GM12878 (cell line): ENCODE measurements around the gene NUDT1. TPM values are rescaled to one million over a fixed set of nuclear protein-coding genes. Genes with fewer than 3 reads are reported as not detected.

Experiments
- BMI1 ChIP-seq: fragments of 450-650 bp; IDR thresholded peaks from 2 replicates; pipeline ENCODE4 v1.6.1; 2016; ENCODE audit warnings: mild to moderate bottlenecking, moderate library complexity, borderline replicate concordance
- CHD1 ChIP-seq: IDR thresholded peaks from 2 replicates; pipeline ENCODE4 v1.6.1; 2012; ENCODE audit warnings: low read depth, low read length, improper control_type of control experiment
- CREM ChIP-seq: IDR thresholded peaks from 2 replicates; pipeline ENCODE4 v1.6.1; 2014; ENCODE audit warnings: antibody characterized with exemption, low read depth
- NBN ChIP-seq: fragments of 450-650 bp; IDR thresholded peaks from 2 replicates; pipeline ENCODE4 v1.6.1; 2016
- RAD21 ChIP-seq: IDR thresholded peaks from 2 replicates; pipeline ENCODE4 v1.6.1; 2011; ENCODE audit warnings: mild to moderate bottlenecking, low read depth, low read length, moderate library complexity; ENCODE audit not compliant: insufficient read depth
- RAD51 ChIP-seq: fragments of 450-650 bp; IDR thresholded peaks from 2 replicates; pipeline ENCODE4 v1.6.1; 2016; ENCODE audit warnings: moderate library complexity, mild to moderate bottlenecking, inconsistent platforms
- SMARCA5 ChIP-seq: fragments of 450-650 bp; IDR thresholded peaks from 2 replicates; pipeline ENCODE4 v1.6.1; 2017; ENCODE audit warnings: mild to moderate bottlenecking
- SP1 ChIP-seq: IDR thresholded peaks from one replicate; pipeline ENCODE4 v1.6.1; 2011; ENCODE audit warnings: low read depth, low read length
- TARDBP ChIP-seq: IDR thresholded peaks from 2 replicates; pipeline ENCODE4 v1.6.1; 2016; ENCODE audit warnings: borderline replicate concordance
- ZNF207 ChIP-seq: fragments of 450-650 bp; IDR thresholded peaks from 2 replicates; pipeline ENCODE4 v1.6.1; 2014; ENCODE audit warnings: antibody characterized with exemption, mild to moderate bottlenecking, borderline replicate concordance
- polyA plus RNA-seq, 11 experiments: library from polyadenylated mRNA; depleted of rRNA in 4 of 11; unstranded in 6 of 11; stranded (reverse) in 5 of 11; fragments of >200 nt; fragmentation: Nextera tagmentation in 4 of 11; fragmentation: Illumina TruSeq in 1 of 11; extraction: Ambion mirVana in 4 of 11; extraction: Trizol in 1 of 11; gene quantifications; 1 replicate in 1 of 11; 2 replicates in 10 of 11; pipeline versions ENCODE4 v1.2.1 to v1.2.3, GENCODE V29; 2011 to 2016; ENCODE audit warnings: inconsistent platforms in 2 of 11, missing spikeins in 2 of 11, low read depth in 1 of 11
- total RNA-seq, 4 experiments: library from RNA; depleted of rRNA in 3 of 4; stranded (reverse); fragments of >200 nt in 3 of 4; fragmentation: Illumina TruSeq in 1 of 4; extraction: Trizol in 1 of 4; gene quantifications; 2 replicates each; pipeline versions ENCODE4 v1.2.1 to v1.2.3, GENCODE V29; 2013 to 2021
- TF ChIP-seq, protein P1 (sequence below): IDR thresholded peaks from 2 replicates; pipeline ENCODE4 v1.6.1; 2012; ENCODE audit warnings: improper control_type of control experiment, low read depth, low read length; ENCODE audit not compliant: insufficient replicate concordance
- TF ChIP-seq, protein P2 (sequence below): fragments of 450-650 bp; IDR thresholded peaks from 2 replicates; pipeline ENCODE4 v1.6.1; 2016; ENCODE audit warnings: mild to moderate bottlenecking, moderate library complexity, borderline replicate concordance
- TF ChIP-seq, protein P3 (sequence below): fragments of 150-350 bp; IDR thresholded peaks from 2 replicates; pipeline ENCODE4 v1.6.1; 2016; ENCODE audit warnings: low read depth, low read length
- TF ChIP-seq, protein P4 (sequence below): fragments of 450-650 bp; IDR thresholded peaks from 2 replicates; pipeline ENCODE4 v1.6.1; 2017; ENCODE audit warnings: mild to moderate bottlenecking, low read depth, inconsistent platforms; ENCODE audit not compliant: poor library complexity, severe bottlenecking

NUDT1 gene
- total and polyA plus RNA-seq, 10 of the 15 experiments (the other 5 are each of a cell fraction or from before 2014, with no cell fraction given), result 7.7 to 122 (median 59.2) TPM

DNA sequence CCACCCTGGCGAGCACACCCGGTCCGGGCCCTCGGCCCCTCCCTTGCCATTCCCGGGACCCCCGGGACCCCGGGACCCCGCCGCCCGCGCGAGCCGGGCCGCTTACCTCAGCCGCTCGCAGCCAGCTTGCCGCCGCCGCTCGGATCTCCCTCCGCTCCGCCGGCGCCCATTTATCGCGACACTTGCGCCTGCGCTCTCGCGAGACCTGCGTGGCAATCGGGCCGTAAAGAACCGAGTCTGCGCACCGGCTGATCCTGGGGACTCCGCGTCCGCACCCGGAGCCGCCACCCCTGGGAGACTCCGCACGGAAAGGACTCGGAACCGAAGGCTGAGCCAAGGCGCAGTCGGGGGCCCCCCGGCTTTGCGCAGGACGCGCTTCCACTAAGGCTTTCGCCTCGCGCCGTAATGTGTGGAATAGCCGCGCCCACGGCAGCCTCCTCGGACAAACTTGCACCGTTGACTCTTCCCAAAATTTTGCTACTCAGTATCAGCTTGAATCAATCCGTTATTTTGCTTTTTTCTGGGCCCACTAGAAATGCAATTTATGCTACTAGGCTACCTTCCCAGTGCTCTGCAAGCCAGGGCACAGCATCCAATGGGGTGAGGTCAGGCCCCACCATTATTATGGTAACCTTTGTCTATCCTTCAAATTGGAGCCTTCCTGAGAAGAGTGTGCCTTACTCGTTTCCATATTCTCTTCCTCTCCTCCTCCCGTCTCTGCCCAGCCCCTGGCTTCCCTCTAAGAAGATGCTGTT is 9.1 kb upstream of the NUDT1 start, which contains the start of gene MAD1L1 (continued):
- TF ChIP-seq, protein P1, sequence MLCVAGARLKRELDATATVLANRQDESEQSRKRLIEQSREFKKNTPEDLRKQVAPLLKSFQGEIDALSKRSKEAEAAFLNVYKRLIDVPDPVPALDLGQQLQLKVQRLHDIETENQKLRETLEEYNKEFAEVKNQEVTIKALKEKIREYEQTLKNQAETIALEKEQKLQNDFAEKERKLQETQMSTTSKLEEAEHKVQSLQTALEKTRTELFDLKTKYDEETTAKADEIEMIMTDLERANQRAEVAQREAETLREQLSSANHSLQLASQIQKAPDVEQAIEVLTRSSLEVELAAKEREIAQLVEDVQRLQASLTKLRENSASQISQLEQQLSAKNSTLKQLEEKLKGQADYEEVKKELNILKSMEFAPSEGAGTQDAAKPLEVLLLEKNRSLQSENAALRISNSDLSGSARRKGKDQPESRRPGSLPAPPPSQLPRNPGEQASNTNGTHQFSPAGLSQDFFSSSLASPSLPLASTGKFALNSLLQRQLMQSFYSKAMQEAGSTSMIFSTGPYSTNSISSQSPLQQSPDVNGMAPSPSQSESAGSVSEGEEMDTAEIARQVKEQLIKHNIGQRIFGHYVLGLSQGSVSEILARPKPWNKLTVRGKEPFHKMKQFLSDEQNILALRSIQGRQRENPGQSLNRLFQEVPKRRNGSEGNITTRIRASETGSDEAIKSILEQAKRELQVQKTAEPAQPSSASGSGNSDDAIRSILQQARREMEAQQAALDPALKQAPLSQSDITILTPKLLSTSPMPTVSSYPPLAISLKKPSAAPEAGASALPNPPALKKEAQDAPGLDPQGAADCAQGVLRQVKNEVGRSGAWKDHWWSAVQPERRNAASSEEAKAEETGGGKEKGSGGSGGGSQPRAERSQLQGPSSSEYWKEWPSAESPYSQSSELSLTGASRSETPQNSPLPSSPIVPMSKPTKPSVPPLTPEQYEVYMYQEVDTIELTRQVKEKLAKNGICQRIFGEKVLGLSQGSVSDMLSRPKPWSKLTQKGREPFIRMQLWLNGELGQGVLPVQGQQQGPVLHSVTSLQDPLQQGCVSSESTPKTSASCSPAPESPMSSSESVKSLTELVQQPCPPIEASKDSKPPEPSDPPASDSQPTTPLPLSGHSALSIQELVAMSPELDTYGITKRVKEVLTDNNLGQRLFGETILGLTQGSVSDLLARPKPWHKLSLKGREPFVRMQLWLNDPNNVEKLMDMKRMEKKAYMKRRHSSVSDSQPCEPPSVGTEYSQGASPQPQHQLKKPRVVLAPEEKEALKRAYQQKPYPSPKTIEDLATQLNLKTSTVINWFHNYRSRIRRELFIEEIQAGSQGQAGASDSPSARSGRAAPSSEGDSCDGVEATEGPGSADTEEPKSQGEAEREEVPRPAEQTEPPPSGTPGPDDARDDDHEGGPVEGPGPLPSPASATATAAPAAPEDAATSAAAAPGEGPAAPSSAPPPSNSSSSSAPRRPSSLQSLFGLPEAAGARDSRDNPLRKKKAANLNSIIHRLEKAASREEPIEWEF, result no peak
- TF ChIP-seq ZNF207 (peak; percentile 90; the same call in 1 of the 2 replicates), BMI1 (no peak), RAD21 (no peak), CREM (peak; percentile 58; the same call in 1 of the 2 replicates), RAD51 (no peak), CHD1 (no peak), SMARCA5 (peak; percentile 56; the same call in 1 of the 2 replicates), NBN (peak; percentile 76), SP1 (no peak), TARDBP (0 out of 2 replicates have a peak, but pooled peaks have one; percentile 34)
- TF ChIP-seq, protein P2, sequence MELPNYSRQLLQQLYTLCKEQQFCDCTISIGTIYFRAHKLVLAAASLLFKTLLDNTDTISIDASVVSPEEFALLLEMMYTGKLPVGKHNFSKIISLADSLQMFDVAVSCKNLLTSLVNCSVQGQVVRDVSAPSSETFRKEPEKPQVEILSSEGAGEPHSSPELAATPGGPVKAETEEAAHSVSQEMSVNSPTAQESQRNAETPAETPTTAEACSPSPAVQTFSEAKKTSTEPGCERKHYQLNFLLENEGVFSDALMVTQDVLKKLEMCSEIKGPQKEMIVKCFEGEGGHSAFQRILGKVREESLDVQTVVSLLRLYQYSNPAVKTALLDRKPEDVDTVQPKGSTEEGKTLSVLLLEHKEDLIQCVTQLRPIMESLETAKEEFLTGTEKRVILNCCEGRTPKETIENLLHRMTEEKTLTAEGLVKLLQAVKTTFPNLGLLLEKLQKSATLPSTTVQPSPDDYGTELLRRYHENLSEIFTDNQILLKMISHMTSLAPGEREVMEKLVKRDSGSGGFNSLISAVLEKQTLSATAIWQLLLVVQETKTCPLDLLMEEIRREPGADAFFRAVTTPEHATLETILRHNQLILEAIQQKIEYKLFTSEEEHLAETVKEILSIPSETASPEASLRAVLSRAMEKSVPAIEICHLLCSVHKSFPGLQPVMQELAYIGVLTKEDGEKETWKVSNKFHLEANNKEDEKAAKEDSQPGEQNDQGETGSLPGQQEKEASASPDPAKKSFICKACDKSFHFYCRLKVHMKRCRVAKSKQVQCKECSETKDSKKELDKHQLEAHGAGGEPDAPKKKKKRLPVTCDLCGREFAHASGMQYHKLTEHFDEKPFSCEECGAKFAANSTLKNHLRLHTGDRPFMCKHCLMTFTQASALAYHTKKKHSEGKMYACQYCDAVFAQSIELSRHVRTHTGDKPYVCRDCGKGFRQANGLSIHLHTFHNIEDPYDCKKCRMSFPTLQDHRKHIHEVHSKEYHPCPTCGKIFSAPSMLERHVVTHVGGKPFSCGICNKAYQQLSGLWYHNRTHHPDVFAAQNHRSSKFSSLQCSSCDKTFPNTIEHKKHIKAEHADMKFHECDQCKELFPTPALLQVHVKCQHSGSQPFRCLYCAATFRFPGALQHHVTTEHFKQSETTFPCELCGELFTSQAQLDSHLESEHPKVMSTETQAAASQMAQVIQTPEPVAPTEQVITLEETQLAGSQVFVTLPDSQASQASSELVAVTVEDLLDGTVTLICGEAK, result peak; percentile 92
- TF ChIP-seq, protein P3, sequence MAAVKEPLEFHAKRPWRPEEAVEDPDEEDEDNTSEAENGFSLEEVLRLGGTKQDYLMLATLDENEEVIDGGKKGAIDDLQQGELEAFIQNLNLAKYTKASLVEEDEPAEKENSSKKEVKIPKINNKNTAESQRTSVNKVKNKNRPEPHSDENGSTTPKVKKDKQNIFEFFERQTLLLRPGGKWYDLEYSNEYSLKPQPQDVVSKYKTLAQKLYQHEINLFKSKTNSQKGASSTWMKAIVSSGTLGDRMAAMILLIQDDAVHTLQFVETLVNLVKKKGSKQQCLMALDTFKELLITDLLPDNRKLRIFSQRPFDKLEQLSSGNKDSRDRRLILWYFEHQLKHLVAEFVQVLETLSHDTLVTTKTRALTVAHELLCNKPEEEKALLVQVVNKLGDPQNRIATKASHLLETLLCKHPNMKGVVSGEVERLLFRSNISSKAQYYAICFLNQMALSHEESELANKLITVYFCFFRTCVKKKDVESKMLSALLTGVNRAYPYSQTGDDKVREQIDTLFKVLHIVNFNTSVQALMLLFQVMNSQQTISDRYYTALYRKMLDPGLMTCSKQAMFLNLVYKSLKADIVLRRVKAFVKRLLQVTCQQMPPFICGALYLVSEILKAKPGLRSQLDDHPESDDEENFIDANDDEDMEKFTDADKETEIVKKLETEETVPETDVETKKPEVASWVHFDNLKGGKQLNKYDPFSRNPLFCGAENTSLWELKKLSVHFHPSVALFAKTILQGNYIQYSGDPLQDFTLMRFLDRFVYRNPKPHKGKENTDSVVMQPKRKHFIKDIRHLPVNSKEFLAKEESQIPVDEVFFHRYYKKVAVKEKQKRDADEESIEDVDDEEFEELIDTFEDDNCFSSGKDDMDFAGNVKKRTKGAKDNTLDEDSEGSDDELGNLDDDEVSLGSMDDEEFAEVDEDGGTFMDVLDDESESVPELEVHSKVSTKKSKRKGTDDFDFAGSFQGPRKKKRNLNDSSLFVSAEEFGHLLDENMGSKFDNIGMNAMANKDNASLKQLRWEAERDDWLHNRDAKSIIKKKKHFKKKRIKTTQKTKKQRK, result no peak
- TF ChIP-seq, protein P4, sequence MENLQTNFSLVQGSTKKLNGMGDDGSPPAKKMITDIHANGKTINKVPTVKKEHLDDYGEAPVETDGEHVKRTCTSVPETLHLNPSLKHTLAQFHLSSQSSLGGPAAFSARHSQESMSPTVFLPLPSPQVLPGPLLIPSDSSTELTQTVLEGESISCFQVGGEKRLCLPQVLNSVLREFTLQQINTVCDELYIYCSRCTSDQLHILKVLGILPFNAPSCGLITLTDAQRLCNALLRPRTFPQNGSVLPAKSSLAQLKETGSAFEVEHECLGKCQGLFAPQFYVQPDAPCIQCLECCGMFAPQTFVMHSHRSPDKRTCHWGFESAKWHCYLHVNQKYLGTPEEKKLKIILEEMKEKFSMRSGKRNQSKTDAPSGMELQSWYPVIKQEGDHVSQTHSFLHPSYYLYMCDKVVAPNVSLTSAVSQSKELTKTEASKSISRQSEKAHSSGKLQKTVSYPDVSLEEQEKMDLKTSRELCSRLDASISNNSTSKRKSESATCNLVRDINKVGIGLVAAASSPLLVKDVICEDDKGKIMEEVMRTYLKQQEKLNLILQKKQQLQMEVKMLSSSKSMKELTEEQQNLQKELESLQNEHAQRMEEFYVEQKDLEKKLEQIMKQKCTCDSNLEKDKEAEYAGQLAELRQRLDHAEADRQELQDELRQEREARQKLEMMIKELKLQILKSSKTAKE, result no peak
